Fibroblast of skin of right biceps (primary cell): ENCODE data around the gene VWA3B.
"Not testable (repeated sequence)": the region's sequence is repeated elsewhere in the genome, so short reads cannot be mapped to it uniquely, and the experiment has no call there.

Experiments
- DNase-seq: peaks from one replicate; pipeline ENCODE4 v3.0.0-alpha.2; 2013

VWA3B gene

DNA sequence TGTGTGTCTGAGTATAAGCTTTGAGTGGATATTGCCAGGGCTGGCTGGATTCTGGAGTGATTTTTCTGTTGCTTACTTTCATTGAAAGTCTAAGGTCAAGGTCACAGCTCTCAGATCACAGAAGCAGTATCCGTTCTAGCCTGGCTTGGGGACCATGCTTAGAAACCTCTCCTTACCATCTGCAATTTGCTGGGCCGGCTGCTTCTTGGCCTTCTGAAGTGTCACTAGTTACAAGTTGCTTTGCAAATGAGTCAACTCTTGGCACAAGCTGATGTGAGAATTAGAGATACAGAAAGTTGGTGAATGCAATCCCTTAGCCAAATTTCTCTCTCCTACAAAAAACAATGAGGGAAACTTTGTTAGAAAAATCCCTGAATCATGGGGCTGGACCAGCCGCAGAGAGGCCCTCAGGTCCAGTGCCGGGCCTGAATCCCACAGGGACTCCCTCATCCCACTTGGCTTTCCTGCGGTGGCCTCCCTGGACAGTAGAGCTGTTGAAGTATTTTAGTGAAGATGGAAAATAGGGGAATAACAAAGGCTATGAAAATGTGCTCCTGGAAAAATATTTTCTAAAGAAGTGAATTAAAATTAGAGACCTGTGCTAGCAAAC lies 166.6 kb downstream of the VWA3B start:
- DNase-seq, result peak; percentile 7

DNA sequence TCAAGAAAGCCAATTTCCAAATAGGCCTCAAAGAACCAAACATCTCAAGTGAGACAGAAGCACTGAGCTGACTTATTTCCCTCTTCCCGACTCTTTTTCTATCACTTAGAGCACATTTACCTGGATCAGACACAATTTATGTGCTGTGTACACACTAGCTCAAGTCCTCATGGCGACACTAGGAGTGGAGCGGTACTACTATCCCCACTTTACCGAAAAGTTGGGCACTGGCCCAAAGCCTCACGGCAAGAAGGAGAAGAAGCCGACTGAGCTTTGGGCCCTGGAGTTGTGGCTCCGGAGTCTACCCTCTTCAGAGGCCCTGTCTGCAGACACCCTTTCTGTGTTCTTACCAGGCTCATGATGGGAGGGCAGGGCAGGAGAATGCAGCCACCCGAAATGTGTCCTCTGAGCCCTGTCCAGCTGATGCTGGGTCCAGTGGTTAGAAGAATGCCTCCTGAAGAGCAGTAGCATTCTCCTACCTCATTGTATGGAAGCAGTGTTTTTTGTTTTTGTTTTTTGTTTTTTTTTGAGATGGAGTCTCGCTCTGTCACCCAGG lies 167.6 kb downstream of the VWA3B start:
- DNase-seq, result no peak

DNA sequence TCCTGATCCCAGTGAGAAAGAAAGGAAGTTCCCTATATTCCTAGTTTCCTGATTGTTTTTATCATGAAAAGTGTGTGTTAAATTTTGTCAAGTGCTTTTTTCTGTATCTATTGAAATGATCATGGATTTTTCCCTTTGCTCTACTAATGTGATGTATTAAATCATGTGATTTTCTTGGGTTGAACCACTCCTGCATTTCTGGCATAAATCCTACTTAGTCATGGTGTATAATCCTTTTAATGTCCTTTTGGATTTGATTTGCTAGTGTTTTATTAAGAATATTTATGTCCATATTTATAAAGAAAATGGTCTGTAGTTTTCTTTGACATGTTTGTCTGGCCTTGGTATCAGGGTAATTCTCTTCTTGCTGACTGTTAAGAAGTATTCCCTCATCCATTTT lies 171.9 kb downstream of the VWA3B start:
- no peak for DNase-seq

DNA sequence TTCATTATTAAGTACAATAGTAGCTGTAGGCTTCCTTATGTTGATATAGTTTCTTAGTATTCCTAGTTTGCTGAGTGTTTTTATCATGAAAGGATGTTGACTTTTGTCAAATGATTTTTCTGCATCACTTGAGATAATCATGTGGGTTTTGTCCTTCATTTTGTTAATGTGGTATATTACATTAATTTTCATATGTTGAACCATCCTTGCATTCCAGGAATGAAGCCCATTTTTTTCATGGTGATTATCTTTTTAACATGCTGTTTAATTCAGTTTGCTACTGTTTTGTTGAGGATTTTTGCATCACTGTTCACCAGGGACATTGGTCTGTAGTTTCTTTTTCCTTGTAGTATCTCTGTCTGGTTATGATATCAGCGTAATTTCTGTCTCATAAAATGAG lies 176.4 kb downstream of the VWA3B start:
- DNase-seq, result no peak

DNA sequence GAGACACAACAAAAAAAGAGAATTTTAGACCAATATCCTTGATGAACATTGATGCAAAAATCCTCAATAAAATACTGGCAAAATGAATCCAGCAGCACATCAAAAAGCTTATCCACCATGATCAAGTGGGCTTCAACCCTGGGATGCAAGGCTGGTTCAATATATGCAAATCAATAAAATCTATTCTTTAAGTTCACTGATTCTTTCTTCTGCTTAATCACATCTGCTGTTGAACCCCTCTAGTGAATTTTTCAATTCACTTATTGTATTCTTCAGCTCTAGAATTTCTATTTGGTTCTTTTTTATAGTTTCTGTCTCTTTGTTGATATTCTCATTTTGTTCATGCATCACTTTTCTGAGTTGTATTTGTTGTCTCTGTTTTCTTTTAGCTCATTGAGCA lies 181.3 kb downstream of the VWA3B start:
- DNase-seq, result not testable (repeated sequence)

DNA sequence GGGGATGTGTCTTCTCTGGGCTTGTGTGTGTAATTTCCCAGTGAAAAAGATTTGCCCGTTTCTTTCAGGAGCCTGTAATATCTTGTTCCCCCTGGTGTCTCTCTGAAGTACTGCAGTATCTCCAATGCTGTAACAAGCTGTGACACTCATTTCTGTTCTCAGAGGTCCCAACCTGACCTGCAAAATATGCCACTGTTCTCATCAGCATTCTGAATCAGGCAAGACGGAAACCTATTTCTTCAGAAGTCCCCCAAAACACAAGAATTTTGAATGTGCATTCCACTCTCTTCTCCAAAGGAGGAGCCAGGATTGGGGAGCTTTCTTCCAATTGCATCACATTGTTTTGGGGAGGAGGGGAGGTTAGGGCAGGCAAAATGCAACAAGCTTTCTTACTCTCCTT lies 182.3 kb downstream of the VWA3B start:
- DNase-seq, result peak; percentile 62

DNA sequence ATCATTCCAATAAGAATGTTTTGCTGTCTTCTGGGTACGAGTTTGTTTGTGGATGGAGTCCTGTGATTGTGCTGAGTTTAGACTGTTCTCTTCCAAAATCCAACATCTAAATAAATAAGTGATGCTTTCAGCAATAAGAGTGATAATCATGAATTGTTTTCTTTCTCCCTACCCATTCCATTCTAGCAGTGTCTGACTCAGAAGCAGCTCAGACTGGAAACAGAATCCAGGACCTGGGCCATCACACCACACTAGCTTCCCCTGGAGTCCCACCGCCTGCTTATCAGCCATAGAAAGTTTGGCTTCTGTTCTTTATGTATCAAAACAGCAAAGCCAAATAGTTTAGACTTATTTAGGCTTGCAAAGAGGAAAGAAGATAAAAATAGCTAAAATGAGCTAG lies 182.9 kb downstream of the VWA3B start:
- peak; percentile 21 for DNase-seq

DNA sequence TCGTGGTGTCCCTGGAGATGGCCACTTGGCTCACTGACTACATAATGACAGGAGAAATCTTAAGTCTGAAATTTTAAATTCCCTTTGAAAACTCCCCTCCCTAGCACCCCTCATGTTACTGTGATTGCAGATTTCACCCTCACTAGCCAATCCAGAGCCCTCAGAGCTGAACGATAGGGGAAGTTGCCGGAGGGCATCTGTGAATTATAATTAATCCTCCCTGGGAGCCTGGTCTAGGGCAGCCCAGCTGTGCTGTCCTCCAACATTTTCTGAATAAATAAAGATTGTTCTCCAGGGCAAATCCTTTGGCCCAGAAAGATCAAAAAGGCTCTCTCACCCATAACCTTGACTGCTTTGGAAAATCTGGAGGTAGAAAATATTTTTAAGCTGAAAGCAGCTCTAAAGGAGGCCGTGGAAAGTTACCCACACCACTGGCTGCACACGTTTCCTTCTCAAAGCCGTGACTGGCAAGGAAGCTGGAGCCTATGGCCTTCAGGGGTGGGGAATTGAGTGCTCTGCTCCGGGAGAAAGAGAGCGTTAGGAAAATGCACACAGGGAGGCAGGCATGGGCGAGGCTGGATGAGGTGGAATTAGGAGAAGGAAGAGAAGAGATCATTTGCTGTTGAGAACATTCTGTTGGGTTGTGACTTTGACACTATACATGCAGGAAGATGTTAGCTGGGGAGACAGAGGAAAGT lies 190.3 kb downstream of the VWA3B start:
- no peak for DNase-seq

DNA sequence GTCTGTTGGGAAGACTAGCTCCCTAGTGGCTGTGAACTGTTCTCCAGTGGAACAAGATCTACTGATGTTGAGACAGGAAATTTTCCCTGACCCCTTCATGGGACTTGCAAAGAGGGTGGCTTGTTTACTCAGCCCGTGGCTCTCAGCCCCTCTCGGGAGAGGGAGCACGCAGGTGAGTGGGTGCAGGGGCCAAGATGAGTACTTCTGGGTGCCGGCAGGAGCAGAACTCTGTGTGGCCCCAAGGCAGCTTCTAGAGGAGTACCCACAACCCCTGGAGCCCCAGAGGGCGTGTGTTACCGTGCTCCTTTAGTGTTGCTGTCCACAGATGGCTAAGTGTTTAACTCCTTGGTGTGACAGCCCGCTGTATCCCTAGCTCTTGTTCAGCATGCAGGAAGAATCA lies 191.1 kb downstream of the VWA3B start:
- DNase-seq, result no peak

DNA sequence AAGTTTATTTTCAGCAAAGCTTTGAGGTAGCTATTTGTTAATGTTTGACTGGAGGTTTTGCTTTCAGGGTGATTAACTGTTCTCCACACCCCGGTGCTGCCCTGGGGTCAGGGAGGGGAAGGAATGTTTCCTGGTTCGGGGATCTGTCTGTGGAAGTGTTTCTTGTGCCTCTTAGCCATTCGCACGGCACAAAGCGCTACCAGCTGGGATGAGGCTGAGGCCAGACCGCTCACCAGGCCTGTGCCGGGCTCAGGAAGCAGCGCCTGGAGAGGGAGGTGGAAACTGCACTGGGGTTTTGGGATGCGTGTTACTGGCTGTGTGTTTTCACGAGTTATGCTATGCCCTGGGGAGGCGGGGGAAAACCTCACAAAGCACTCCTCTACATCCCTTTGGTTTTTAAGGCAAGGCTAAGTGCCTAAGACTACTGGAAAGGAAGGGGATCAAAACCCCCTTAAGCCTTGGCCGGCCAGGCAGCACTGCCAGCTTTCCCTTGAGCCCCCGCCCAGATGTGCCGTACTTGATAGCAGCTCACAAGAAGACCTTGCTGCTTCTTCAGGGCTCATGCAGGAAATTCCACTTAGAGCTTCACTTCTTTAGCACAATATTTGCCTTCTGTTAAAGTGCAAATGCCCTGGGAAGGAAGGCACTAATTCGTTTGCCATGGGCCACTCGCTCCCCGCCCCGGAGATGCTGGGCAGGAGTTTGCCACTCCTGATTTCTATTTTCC lies 193.6 kb downstream of the VWA3B start:
- no peak for DNase-seq

DNA sequence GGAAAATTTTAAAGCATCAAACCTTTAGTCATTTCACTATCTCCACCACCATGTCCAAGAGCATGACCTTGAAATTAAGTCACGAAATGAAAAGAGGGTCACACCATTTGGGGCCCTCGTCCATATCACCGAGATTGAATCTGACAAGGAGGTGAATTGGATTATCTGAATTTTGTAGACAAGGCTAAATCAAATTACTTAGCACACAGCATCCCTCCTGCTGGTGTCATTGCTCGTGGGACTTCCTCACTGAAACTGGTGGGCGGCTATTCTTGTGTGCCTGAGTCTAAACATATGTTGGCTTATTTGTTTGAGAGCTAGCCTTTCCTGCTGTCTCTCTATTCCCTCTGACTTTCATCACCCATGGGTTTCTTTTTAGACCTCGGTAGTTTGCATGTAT lies 194.6 kb downstream of the VWA3B start:
- no peak for DNase-seq

DNA sequence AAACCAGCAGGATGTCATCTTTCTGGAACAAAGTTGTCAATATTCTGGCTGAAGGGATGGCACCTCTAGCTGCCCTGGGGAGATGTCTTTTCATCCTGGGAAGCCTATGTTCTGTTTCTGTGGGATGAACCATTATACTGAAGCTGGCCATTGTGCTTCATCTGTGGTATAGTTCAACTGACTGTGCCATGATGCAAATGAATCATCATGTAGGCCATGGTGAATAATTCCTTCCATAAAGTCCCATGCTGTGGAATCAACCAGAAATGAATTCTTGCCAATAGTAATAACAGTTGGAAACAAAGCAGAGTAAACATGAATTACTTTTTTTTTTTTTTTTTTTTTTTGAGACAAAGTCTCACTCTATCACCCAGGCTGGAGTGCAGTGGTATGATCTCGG lies 195.1 kb downstream of the VWA3B start:
- DNase-seq, result peak; percentile 13

DNA sequence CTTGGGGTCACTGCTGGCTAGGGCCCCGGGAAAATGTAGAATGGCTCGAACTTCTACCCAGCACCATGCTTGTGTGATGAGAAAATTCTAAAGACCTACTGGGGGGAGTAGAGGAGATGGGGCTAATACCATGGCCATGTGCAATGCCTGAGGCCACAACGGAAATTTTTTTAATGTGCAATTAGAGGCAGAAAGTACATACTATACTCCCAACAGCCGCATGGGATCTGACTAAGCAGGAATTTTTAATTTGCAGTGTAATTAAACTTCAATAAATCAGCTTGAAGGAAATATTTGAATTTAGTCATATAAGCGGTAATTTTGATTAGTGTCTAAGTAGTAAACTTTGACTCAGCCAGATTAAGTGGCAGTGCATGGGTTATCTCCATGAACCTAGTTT lies 206.1 kb downstream of the VWA3B start:
- DNase-seq, result no peak

DNA sequence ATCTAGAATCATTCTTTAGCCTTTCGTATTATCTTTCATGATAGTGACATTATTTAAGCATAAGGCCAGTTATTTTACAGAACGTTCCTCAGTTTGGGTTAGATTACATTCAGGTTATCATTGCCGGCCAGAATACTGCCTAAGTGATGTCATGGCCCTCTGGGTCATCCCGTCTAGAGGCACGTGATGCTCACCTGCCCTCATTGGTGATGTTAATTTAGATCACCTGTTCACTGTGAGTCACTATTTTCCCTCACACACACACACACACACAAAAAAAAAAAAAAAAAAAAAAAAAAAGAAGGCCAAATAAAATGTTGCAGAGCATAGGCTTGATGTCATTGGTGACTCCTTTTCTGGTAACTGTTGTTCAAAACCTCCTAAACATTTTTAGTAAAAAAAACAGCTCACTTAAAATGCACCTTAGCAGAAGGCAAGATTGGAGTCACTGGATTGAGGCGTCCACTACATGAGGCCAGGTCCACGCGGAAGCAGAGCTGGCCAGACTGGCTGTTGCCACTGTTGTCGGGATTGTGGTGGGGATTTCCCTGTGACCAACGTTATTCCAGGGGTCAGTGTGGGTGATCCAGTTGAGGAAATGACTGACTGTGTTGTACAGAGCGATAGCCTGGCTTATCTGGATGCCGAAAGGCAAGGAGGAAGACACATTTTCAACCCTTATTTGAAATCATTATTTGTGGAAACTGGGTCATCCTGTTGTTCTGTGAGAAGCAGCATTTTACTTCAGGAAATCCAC lies 207.1 kb downstream of the VWA3B start:
- DNase-seq, result no peak

DNA sequence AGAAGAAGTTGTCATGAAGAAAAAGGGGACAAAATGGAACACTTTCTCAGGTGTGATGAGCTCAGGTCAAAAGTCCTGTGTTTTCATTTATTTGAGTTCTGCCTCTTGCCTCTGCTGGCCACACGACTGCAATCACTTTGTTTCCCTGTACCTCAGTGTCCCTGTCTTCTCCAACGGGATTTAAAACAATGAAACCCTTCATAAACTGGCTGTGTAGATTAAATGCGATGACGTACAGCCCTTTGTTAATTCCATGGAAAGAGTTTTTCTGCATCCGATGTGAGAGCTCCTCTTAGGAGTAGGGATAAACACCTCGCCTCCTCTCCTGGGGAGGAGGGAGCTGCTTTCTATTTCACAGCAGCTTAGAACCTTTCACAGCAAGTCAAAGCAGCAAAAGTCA lies 207.7 kb downstream of the VWA3B start:
- no peak for DNase-seq

DNA sequence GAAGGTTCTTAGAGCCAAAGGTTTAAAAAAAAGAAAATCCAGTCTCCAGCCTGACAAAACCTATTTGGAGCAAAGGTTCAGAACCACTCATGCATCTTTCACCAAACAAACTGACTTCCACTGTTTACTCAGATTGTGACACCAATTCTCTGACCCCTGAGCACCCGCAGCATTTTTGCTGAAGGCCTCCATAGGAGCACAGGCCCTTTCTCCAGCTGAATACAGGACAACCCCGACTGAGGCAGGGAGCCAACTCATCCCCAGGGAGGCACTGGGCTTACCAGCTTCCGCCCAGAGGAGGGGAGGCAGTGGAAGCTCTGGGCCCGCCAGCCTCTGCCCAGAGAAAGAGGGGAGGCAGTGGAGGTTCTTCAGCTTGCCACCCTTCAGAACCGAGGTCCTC lies 208.3 kb downstream of the VWA3B start:
- DNase-seq, result no peak

DNA sequence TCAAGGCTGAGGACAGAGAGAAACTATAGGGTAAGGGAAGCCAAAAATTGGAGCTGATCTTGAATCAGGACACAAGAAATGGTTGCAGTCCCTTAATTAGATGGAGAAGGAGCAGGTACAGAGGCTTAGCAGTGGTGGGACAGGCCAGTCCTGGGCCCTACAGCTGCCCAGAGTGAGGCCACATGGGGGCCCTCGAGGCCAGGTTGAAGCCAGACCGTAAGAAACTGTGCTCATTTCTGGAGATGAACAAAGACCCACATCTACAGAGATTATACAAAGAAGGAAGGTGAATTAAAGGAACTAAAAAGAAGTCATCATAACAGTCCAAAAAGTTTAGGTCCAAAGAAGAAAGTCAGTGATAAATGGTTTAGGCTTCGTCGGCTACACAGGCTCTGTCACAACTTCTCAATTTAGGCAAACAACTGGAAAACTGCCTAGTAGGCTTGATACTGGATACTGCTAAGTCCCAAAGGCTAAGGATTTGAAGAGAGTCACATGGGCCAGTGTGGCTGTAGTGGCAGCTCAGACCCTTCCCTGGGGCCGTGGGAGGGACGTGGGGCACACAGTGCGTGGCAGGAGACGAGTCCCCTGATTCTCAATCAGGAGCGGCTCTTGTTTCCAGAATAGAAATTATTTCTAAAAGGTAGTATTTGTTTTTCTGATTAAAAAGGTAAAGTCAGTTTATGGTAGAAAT lies 208.9 kb downstream of the VWA3B start:
- no peak for DNase-seq

DNA sequence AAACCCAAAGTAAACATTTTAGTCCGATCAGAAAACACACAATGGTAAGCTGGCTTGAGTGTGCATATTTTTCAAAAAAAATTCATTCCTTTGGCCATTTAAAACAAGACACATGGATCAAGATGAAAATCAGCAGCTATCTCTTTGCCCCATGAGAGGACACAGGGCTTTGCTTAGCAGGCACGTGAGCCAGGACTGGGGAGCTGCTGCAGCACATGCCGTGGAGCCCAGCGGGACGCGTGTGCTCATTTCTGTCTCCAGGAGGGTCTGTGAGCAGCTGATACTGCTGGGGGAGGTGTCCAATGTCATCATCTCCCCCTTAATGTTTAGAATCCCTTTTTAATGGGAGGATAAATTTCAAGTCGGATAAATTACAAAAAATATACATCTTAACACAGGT lies 209.5 kb downstream of the VWA3B start:
- DNase-seq, result no peak

DNA sequence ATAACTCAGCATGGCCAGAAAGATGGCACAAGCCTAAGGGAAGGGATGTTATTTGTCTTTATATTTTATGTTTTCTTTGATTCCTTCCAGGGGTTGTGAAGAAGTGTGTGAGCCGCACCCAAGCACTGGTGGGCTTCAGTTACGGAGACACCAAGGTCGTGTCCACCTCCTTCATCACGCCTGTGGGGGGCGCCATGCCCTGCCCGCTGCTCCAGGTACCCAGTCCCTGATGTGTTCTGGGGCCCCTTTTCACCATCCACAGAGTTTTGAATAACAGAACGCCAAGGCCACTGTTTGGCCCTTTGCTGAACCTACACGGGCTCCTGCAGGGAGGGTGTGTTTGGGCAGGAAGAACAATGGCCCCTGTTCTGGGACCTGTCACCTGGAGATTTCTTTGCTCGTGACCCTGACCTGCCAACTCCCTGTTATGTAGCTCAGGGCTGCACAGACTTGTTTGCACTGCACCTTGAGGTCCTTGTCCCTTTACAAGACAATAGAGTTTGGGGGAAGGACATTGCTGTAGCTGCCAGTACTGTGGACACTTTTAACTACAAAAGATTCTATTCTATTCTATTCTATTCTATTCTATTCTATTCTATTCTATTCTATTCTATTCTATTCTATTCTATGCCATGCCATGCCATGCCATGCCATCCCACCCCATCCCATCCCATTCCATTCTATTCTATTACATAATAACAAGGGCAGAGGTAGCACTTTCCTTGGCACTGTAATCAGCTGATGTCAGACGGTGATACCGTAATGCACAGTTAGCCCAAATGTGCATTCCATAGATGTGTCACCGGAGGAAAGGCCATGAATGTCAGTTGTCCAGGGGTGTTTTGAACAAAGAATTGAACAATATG lies 211.1 kb downstream of the VWA3B start:
- no peak for DNase-seq

DNA sequence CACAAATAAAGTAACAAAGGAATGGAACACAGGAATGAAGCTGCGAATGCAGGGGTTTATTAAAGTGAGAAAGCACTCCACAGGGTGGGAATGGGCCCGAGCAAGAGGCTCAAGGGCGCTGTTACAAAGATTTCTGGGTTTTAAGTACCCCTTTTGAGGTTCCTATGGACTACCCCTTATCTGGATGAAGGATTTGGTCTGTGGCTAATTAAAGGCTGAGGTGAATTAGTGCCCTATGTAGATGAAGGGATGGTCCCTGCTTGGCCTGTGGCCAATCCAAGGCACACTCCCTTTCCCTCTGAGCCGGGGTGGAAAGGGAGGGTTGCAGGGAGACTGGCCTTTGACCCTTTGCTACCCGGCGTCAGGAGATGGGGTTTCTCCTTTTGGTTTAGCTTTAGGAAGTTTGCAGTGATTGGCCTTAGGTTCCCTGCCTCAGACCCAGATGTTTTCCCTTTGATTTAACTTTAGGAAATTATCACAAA lies 211.8 kb downstream of the VWA3B start:
- DNase-seq, result no peak

DNA sequence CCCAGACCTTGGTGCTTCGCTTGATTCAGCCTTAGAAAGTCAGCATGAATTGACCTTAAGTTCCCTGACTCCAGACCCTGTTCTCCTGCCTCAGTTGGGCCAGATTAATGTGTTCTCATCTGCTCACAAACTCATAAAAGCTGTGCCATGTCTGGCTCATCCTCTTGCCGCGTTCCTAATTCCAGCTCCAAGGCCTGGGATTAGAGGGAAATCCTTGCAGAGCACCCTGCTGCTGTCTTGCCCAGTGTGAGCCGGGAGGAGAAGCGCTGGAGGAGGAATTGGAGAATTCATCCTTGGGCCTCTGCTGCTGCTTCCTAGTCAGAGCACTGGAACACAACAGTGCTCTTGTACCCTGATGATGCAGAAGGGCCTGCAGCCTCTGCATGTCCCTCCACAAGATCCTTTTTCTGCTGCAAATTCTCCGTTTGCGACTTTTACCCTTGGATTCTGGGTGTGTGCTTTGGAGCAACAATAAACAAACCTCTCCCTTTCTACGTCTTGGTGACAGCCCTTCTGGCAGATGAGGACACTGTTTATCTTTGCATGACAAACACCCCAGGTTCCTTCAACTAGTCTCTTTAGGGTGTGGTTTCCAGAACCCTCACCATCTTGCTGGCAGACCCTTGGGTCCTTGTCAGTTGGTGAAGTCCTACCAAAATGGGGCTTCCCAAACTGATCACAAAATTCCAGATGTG lies 212.4 kb downstream of the VWA3B start:
- no peak for DNase-seq
